Calu3 (cell line): ENCODE data around the gene CACNG7. TPM values are rescaled to one million over a fixed set of nuclear protein-coding genes. Genes with fewer than 3 reads are reported as not detected.

Experiments used
- Bru-seq: library from RNA; stranded (reverse); fragments of 400-500 nt; gene quantifications from one replicate; lab custom pipeline; 2021; lab: Mats Ljungman, UMichigan
- BruChase-seq, 2 experiments: library from RNA; stranded (reverse); fragments of 400-500 nt; gene quantifications; one replicate each; lab custom pipeline; 2021; lab: Mats Ljungman, UMichigan
- BruUV-seq: library from RNA; stranded (reverse); fragments of 400-500 nt; replicated peaks from 2 replicates; lab custom pipeline; 2021; lab: Mats Ljungman, UMichigan
- CTCF ChIA-PET: fragments of 300-600 bp; sonication (Branson Sonifier 250); formaldehyde crosslinking; loops from one replicate; lab custom pipeline; 2022; ENCODE audit warnings: antibody characterized with exemption; lab: Charles Lee
- DNase-seq: peaks from one replicate; pipeline ENCODE4 v3.0.0; 2022
- H3K27ac Mint-ChIP-seq: one replicate; pipeline ENCODE4 v1.8.0; 2022; ENCODE audit warnings: mixed read lengths; ENCODE audit not compliant: unreplicated experiment
- H3K27me3 Mint-ChIP-seq: one replicate; pipeline ENCODE4 v1.8.0; 2022; ENCODE audit warnings: mixed read lengths; ENCODE audit not compliant: unreplicated experiment
- H3K36me3 Mint-ChIP-seq: one replicate; pipeline ENCODE4 v1.8.0; 2022; ENCODE audit warnings: mild to moderate bottlenecking, moderate library complexity, mixed read lengths; ENCODE audit not compliant: insufficient read depth, unreplicated experiment
- H3K4me1 Mint-ChIP-seq: one replicate; pipeline ENCODE4 v1.8.0; 2022; ENCODE audit warnings: mild to moderate bottlenecking, low read depth, mixed read lengths; ENCODE audit not compliant: unreplicated experiment
- H3K4me3 Mint-ChIP-seq: one replicate; pipeline ENCODE4 v1.8.0; 2022; ENCODE audit warnings: mild to moderate bottlenecking, low read depth, moderate library complexity, mixed read lengths; ENCODE audit not compliant: unreplicated experiment
- H3K9me3 Mint-ChIP-seq: one replicate; pipeline ENCODE4 v1.8.0; 2022; ENCODE audit warnings: low read depth, mixed read lengths; ENCODE audit not compliant: unreplicated experiment
- CTCF ChIP-seq: fragments of 200-600 bp; IDR thresholded peaks from one replicate; pipeline ENCODE4 v1.8.0; 2022; ENCODE audit warnings: antibody characterized with exemption; ENCODE audit not compliant: unreplicated experiment
- intact Hi-C: fragments of 100-400 bp; cut with micrococcal nuclease; formaldehyde crosslinking; loops from one replicate; pipeline ENCODE4 v1.10.0; 2022; ENCODE audit not compliant: unreplicated experiment
- long read RNA-seq: library from polyadenylated mRNA; stranded (forward); transcript quantifications from one replicate; pipeline ENCODE4 v2.0.0, GENCODE V29; 2022
- total RNA-seq: library from RNA; stranded (reverse); gene quantifications from 2 replicates; pipeline ENCODE4 v1.2.3, GENCODE V29; 2022

Gene CACNG7
- total RNA-seq = not detected in 2 replicates
- not detected for Bru-seq, nascent RNA
- BruChase-seq, experiment 1, labeled RNA remaining after a 6-hour chase = percentile 14 among the genes with signal in this experiment
- percentile 12 among the genes with signal in this experiment for BruChase-seq, experiment 2, labeled RNA remaining after a 2-hour chase
- long read RNA-seq = 0 reads

- intact Hi-C loops = loop anchor here (5.0 kb wide), 2 partner anchors 73 to 113 kb away; no protein-coding TSS in a partner anchor
- no TSS peak for BruUV-seq
- Mint-ChIP-seq H3K27me3 (peaks cover 51% of the 10 kb centered on the region), H3K36me3 (peaks cover 15% of the 10 kb centered on the region), H3K27ac (no peak within 1 kb of the TSS), H3K4me1 (peaks cover 57% of the 10 kb centered on the region), H3K4me3 (no peak within 1 kb of the TSS), H3K9me3 (no peaks in the 10 kb centered on the region)
- TF ChIP-seq CTCF = no peak
- CTCF ChIA-PET = no interaction called here
- DNase-seq = no peak
Measured at GRCh38 chr19:53908935-53909415, at the start of gene CACNG7. Gene CACNG7, plus strand, starts transcription at chr19:53909278. Its CDS starts 3,554 bp downstream, at chr19:53912832.

- Mint-ChIP-seq H3K4me3 (peak overlapping the region; percentile 95), H3K9me3 (no peaks in the 10 kb centered on the region), H3K4me1 (peaks cover 37% of the 10 kb centered on the region), H3K36me3 (peaks cover 61% of the 10 kb centered on the region), H3K27me3 (no peaks in the 10 kb centered on the region), H3K27ac (peak overlapping the region; percentile 99)
- TF ChIP-seq CTCF = no peak
- CTCF ChIA-PET = interaction anchor here (1.0 to 1.3 kb wide), 2 partner anchors 116 to 166 kb away, joined by 4 read pairs; no protein-coding TSS in a partner anchor
- BruUV-seq = no TSS peak
- DNase-seq = peak; percentile 73
- intact Hi-C loops = loop anchor here (2.0 kb wide), 1 partner anchor 116 kb away; no protein-coding TSS in a partner anchor
Measured at GRCh38 chr19:53864308-53864836, 44.7 kb upstream of the CACNG7 start.

- peak overlapping the region; percentile 99 for H3K27ac Mint-ChIP-seq
- no peak for TF ChIP-seq CTCF
- H3K4me3 Mint-ChIP-seq = peak overlapping the region; percentile 95
- intact Hi-C loops = loop anchor here (1.0 to 2.0 kb wide), 2 partner anchors 23 to 115 kb away; no protein-coding TSS in a partner anchor
- H3K27me3 Mint-ChIP-seq = no peaks in the 10 kb centered on the region
- peaks cover 40% of the 10 kb centered on the region for H3K4me1 Mint-ChIP-seq
- no peak for DNase-seq
- CTCF ChIA-PET = interaction anchor here (0.6 to 1.3 kb wide), 5 partner anchors 24 to 231 kb away, joined by 3 to 4 read pairs (median 4); no protein-coding TSS in a partner anchor
- peaks cover 73% of the 10 kb centered on the region for H3K36me3 Mint-ChIP-seq
- no peaks in the 10 kb centered on the region for H3K9me3 Mint-ChIP-seq
- TSS peak; percentile 74 for BruUV-seq
Measured at GRCh38 chr19:53865523-53865917, 43.6 kb upstream of the CACNG7 start.

GRCh38 chr19:53865918-53866864 is 42.9 kb upstream of the CACNG7 start:
- no peak for TF ChIP-seq CTCF
- H3K36me3 Mint-ChIP-seq = peaks cover 80% of the 10 kb centered on the region
- intact Hi-C loops = loop anchor here (1.0 to 2.0 kb wide), 2 partner anchors 24 to 115 kb away; no protein-coding TSS in a partner anchor
- H3K4me1 Mint-ChIP-seq = peaks cover 47% of the 10 kb centered on the region
- no TSS peak for BruUV-seq
- H3K9me3 Mint-ChIP-seq = no peaks in the 10 kb centered on the region
- H3K4me3 Mint-ChIP-seq = peak overlapping the region; percentile 95
- CTCF ChIA-PET = interaction anchor here (0.6 to 1.1 kb wide), 8 partner anchors 25 to 231 kb away, joined by 3 to 5 read pairs (median 4); no protein-coding TSS in a partner anchor
- peak; percentile 94 for DNase-seq
- no peaks in the 10 kb centered on the region for H3K27me3 Mint-ChIP-seq
- peak overlapping the region; percentile 99 for H3K27ac Mint-ChIP-seq
